HG02981 (cell line): ENCODE data around the gene C14orf132.
"Not testable (repeated sequence)": the region's sequence is repeated elsewhere in the genome, so short reads cannot be mapped to it uniquely, and the experiment has no call there.

Source experiments
- ATAC-seq: cut with Tn5 transposase; IDR thresholded peaks from one replicate; pipeline ENCODE4 v1.9.1; 2021; ENCODE audit warnings: mild to moderate bottlenecking, moderate library complexity; ENCODE audit not compliant: unreplicated experiment

C14orf132 gene

GRCh38 chr14:96038920-96039632 lies at the start of gene C14orf132:
TSS of gene C14orf132 (plus strand) at chr14:96039362. CDS start at chr14:96039501, 139 bp downstream.
- no peak for ATAC-seq

- no peak for ATAC-seq
Observed at GRCh38 chr14:95993768-95994592, 45.2 kb upstream of the C14orf132 start.

GRCh38 chr14:95994593-95994928 lies 44.6 kb upstream of the C14orf132 start:
- ATAC-seq: no peak

- ATAC-seq: no peak
Observed at GRCh38 chr14:95998656-95999055, 40.5 kb upstream of the C14orf132 start.

- no peak for ATAC-seq
Observed at GRCh38 chr14:96001866-96002497, 37.2 kb upstream of the C14orf132 start.

- no peak for ATAC-seq
Observed at GRCh38 chr14:96002498-96002884, 36.7 kb upstream of the C14orf132 start.

- ATAC-seq: no peak
Observed at GRCh38 chr14:96011131-96011530, 28.0 kb upstream of the C14orf132 start.

GRCh38 chr14:96011607-96012006 lies 27.6 kb upstream of the C14orf132 start:
- no peak for ATAC-seq

GRCh38 chr14:96012757-96013156 lies 26.4 kb upstream of the C14orf132 start:
- ATAC-seq: not testable (repeated sequence)

- no peak for ATAC-seq
Observed at GRCh38 chr14:96014176-96014575, 25.0 kb upstream of the C14orf132 start.

- ATAC-seq: no peak
Observed at GRCh38 chr14:96016501-96017160, 22.5 kb upstream of the C14orf132 start.

- no peak for ATAC-seq
Observed at GRCh38 chr14:96017882-96018281, 21.3 kb upstream of the C14orf132 start.

- no peak for ATAC-seq
Observed at GRCh38 chr14:96027431-96028355, 11.5 kb upstream of the C14orf132 start.

- ATAC-seq: no peak
Observed at GRCh38 chr14:96029089-96029645, 10.0 kb upstream of the C14orf132 start.

- no peak for ATAC-seq
Observed at GRCh38 chr14:96030108-96030760, 8.9 kb upstream of the C14orf132 start.

- no peak for ATAC-seq
Observed at GRCh38 chr14:96031691-96032090, 7.5 kb upstream of the C14orf132 start.

- ATAC-seq: no peak
Observed at GRCh38 chr14:96035456-96035855, 3.7 kb upstream of the C14orf132 start.

- no peak for ATAC-seq
Observed at GRCh38 chr14:96037891-96038557, 1.1 kb upstream of the C14orf132 start.

- ATAC-seq: no peak
Observed at GRCh38 chr14:96038558-96038919, 623 bp upstream of the C14orf132 start.
